HG03521 (cell line): Measurements from ENCODE around the gene NSUN2.

Experiments
- ATAC-seq: cut with Tn5 transposase; IDR thresholded peaks from one replicate; pipeline ENCODE4 v1.9.1; 2021; ENCODE audit warnings: mild to moderate bottlenecking, moderate library complexity; ENCODE audit not compliant: unreplicated experiment

Gene NSUN2

DNA sequence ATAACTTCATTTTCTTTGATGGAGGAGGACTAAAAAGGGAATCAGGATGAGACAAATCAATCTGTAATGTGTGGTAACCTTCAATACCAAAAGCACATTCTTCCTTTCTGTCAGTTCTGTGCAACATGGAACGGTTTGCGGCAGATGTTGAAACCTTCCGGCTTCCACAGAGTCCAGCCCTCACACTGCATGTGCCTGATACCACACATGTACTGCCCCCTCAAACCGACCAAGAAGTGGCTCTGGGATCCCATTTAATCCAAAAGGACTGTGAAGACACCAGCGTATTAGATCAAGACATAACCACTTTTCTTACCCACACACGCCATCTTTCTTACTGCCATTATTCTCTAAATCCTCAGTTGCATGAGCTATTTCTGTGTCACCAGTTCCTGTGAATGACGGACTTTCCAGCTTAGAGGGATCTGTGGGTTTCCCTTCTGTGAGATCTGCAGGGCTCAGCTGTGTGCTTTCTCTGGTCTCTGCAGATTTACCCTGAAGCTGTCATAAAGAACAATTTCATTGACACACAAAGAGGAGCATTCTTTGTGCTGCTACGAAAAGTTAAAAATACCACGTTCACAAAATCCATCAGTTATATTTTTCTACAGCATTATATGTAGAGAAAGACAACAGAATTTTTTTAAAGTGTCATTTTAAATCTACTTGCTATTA is 25.8 kb downstream of the NSUN2 start:
- ATAC-seq, result no peak

DNA sequence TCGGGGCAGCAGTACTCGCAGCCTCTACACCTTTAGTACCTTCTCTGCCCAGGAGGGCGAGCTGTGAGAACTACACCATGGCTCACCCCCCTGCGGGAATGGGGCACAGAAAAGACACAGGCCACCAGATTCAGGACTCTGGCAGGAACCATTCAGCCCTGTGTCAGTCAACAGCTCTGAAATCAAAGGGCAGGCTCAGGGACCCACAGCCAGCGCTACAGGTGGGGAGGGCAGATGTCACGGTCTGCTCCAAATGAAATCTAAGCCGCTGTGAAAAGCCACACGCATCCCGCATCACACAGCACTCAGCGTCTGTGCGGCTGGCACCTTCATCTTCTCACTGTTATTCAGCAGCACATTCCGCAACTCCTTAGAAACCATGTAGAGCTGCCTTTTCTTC is 27.9 kb downstream of the NSUN2 start:
- no peak for ATAC-seq

DNA sequence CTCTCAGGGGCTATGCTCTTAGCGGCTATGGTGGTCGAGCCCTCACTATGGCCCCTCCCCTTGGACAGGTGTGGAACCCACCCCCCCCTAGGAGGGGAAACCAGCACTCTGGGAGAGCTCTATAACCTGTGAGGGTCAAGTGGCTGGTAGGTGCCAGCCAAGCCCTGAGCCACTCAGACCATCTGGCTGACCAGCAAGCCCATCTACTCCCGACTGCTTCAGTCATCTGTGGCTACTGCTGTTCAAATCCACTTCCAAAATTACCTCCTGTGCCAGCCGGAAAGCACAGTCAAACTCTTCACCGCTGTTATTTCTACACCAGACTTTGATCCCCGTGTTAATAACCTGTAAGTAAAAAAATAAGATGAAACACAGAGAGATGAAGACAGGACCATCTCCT is 28.5 kb downstream of the NSUN2 start:
- no peak for ATAC-seq

DNA sequence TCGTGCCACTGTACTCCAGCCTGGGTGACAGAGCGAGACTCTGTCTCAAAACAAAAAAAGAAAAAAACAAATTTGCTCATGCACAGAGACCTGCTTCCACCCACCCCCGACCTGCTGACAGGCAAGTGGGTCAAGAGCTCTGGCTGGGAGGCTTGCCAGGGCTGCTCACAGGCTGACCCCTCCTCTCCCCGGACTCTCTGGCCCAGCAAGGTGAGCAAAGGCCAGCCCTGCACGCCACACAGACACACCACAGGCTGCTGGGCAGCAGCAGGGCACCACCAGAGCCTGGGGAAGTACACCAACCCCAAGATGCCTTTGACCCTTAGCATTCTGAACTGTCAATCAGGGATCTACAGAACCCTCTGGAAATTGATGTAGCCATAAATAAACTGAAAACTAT is 29.2 kb downstream of the NSUN2 start:
- ATAC-seq, result no peak

DNA sequence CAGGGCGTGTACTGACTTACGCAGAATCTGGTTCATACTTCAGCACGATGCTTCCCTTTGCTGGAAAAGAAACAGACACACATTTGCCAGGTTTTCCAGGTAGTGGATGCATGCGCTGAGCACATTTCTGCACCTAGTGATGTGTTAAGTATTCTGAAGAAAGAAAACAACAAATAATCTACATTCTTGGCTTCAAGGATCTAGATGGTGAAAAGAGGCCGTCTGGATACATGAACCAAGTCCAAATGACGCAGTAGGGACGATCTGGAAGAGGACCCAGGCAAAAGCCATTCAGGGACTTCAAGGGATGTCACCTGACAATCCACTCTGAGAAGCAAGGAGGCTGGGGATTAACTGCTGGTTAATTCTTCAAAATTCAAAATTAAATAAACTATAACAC is 30.4 kb downstream of the NSUN2 start:
- no peak for ATAC-seq

DNA sequence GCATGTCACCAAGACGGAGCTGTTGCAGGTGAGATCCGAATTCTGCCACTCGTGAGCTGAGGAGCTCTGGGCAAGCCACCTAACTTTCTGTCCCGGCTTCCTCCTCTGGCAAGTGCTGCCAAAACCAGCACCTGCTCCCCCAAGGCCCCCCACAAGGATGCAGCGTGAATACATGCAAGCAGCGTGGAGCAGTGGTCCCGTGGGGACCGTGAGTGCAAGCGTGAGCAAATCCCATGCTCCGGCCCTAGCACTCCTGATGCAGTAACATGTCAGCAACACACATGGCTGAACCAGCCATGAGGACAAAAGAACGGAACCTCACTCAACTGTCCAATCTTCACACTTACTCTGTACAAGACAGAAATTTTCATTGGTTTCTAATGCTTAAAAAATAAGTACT is 31.0 kb downstream of the NSUN2 start:
- no peak for ATAC-seq

DNA sequence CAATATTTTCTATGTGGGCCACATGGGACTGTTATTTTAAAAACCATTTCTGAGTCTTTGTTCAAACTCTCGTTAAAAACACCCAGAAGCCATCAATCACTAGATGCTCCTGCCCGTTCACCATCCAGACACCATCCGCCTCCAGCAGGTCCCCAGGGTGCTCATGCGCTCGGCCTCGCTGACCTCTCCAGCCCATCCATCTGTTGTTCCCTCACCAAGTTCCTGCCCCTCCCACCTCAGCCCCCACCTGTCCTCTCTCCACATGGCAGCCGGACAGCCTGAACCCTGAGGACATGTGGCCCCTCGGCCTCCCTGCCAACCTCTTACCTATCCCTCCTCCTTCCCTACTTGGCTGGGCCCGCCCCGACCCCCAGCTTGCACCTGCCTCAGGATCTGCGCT is 31.6 kb downstream of the NSUN2 start:
- no peak for ATAC-seq

DNA sequence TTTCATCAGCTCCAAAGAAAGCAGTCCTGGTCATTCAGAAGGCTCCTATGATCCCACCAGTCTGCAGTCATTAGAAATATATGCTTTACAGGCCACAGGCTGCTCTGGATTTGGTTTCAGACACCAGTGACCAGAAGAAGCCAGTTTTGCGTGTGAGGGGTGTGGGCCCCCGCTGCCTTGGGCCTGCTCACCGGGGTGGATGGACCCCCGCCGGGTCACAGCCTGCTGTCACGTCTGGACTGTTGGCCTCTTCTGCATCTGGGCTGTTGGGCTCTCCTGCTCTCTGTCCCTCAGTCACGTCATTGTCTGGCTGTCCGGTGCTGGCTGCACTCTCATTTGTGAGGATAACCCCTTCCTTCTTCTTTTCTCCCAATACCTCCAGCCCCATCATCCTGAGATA is 33.1 kb downstream of the NSUN2 start:
- ATAC-seq, result no peak

DNA sequence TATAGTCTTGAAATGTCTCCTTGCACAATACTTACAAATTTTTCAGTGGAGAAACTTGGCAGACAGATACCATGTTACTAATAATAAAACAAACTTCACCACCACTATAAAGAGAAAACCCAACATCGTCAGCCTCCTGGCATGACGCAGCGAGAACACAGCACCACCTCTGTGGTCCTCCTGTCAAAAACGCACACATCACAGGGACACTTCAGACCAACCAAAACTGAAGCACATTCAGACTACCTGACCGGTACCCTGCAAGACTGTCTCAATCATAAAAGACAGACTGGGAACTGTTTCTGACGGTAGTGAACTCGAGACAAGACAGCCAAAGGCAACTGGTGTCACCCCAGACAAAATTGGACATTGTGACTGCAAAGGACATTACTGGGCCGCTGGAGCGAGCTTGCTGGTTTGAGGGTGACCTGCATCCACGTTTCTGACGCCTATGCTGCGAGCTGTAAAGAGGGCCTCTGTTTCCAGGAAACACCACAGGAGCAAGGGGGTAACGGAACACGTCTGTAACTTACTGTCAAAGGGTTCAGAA is 34.4 kb downstream of the NSUN2 start:
- ATAC-seq, result no peak

DNA sequence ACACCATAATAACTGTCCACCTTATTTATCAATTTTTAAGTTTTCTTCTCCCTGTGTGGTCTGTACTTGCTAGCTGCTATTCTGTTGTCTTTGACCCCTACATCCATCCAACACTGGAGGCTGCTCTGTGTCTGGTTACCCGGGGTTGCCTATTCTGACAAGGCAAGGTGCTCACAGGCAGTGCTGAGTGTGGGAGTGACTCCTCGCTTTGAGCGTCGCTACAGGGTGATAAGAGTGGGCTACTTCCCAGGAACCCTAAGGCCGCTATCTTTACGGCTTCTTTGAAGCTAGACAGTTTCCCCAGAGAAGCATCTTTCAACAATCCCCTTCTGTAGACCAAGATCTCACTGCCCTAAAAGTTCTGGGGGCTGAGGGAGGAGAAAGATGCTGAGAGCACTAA is 35.3 kb downstream of the NSUN2 start:
- ATAC-seq, result no peak

DNA sequence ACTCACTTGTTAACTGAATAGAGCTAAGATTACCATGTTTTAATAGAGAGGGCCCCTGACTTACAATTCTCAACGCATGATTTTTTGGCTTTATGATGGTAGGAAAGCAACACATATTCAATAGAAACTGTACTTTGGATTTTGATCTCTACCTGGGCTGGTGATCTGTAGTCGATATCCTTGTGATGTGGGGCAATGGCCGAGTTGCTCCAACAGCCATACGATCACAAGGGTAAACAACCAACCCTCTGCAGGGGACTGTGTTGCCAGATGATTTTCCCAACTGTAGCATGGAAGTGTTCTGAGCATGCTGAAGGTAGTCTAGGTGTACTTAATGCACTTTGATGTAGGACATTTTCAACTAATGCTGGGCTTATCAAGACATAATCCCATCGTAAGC is 36.5 kb downstream of the NSUN2 start:
- ATAC-seq, result no peak

DNA sequence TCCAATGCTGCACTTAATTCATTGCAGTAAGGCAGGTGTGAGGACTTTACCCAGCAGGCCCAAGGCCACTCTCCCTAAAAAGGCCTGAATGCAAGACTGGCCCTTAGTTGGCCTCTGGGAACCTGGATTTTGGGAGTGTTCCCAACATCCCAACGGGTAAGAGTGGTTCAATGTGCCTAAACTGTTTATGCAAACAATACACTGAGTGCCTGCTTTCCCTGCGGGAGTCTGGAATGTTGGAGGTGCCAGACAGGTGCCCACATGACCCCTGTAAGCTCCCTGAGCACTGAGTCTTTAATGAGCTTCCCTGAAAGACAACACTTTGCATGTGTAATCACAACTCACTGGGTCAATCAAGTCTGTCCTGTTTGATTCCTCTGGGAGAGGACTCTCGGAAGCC is 37.4 kb downstream of the NSUN2 start:
- no peak for ATAC-seq

DNA sequence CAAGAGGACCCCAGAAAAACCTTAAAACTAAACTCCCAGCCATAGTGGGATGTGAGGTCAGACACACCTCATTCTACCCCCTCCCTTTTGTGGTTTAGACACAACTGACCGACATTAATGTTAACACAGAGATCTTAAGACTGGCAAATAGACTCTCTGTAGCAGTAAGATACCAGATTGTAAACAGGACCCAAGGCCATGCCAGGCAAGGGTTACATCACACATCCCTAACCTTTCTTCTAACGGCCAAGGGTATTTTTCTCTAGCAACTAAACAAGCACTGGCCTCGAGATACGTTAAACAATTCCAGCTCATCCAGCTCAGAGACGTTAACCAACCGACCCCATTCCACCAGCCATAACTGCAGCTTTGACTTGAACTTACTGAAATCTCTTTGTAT is 38.8 kb downstream of the NSUN2 start:
- ATAC-seq, result no peak

DNA sequence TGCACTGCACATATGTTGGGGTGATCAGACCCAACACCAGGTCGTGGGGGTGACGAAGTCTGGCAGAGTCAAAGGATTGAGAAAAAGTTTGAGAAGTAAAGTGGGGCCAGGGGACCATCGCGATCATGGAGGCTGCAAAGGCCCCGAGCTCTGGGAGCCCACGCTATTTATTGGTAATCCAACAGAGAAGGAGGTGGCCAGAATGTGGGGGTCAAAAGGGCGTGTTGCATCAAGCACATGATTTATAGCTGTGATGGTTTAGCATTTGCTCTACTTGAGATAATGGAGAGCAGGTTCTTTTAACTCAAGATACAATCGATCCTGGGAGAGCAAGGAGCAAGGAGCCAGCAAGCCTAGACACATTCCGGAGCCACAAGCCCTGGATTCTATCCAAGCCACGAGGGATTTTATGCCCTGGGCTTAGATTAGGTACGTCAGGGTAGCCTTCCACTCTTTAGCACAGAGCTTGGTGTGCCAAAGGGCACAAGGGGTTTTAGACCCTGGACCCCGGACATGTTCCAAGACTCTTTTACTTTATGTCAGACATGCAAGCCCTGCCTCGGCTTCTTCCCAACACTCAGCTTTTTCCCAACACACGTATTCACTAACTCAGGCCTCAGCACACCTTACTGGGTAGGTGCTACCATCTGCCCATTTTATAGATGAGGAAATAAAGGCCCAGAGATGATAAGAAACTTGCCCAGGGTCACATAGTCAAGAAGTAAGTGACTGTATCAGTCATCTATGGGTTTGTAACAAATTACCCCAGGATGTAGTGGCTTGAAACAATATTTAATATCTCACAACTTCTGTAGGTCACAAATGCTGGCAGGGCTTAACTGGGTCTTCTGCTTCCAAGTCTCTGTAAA is 39.5 kb downstream of the NSUN2 start:
- no peak for ATAC-seq

DNA sequence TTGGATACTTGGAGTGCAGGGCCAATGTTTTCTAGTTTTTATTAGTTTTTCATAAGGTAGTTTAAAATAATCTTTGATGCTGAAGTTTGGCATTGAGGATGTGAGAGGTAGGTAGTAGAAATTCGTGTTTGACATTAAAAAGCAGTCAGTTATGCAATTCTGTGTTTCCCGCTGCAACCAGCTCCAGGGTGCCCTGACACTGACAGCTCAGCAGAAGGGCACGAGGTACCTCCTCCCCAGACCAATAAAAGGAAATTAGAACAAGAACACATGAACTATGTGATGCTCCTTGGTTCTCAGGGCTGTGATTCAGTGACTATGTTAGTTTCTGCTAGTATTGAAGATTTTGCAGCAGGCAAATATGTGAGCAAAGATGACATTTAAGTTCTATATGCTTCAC is 40.2 kb downstream of the NSUN2 start:
- no peak for ATAC-seq

DNA sequence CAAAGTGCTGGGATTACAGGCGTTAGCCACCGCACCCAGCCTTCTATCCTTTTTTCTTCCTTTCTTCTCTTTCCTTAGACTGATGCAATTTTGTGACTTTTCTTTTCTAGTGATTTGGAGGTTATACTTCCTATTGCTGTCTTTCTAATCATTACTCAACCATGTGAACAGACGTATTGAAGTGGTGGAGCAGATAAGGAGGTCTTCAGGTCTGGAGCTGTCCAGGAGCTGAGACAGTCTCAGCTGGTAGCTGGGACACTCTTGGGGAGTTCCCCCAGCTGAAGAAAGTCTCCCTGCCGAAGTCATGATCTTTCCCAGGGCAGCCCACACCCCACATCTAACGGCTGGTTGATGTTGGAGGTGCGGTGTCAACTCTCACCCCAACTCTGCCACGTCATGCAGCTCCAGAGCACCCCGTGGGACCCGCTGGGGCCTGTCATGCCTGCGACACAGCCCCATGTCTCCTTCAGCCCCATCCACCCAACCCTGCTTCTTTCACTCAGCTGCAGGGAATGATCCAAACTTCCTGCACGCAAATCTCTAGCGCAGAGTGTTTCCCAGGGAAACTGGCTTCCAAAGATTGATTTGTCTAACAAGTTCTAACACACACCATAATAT is 41.1 kb downstream of the NSUN2 start:
- ATAC-seq, result no peak

DNA sequence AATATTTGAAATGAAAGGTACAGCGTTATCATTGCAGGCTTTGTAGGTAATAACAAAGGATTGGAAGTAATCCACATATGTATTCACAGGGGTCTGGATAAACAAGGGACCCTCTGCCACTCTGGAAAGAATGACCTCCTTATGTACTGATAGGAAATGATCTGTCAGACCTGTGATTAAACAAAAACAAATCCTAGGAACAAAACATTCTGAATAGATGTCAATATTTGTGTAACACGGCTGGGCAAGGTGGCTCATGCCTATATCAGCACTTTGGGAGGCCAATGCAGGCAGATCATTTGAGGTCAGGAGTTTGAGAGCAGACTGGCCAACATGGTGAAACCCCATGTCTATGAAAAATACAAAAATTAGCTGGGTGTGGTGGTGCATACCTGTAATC is 42.3 kb downstream of the NSUN2 start:
- ATAC-seq, result no peak

DNA sequence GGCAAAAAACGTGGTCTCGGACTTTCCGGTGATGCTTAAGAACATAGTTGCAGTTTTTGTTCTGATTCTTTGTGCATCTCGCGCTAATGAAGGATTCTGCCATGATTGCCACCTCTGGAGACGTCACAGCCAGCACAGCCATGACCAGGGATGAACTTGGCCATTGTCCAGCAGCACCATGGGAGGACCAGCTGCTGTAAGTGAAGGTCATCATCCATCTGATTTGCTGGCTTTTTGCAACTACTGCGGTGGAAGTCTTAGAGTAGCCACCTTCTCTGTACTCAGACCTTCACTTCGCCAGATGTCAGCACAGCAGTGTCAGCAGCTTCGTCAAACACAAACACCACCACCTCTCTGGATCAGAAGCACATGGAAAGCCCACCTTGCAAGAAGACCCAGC is 45.7 kb downstream of the NSUN2 start:
- no peak for ATAC-seq

DNA sequence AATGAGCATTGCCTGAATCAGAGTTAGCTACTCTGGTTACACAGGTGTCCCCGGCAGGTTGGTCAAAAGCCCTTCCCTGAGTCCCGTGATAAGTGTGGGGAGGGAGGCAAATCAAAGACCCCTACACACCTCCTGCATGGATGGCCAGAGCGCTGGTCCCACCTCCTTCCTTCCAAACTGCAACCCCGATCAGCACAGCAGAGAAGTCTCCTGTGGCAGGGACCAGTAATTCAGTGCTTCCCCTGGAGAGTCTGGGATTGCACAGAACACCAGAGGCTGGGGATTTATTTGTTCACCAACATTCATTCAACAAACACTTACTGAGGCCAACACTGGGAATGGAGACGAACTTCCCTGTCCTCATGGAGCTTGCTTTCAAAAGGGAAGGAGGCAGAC is 46.2 kb downstream of the NSUN2 start:
- ATAC-seq, result no peak

DNA sequence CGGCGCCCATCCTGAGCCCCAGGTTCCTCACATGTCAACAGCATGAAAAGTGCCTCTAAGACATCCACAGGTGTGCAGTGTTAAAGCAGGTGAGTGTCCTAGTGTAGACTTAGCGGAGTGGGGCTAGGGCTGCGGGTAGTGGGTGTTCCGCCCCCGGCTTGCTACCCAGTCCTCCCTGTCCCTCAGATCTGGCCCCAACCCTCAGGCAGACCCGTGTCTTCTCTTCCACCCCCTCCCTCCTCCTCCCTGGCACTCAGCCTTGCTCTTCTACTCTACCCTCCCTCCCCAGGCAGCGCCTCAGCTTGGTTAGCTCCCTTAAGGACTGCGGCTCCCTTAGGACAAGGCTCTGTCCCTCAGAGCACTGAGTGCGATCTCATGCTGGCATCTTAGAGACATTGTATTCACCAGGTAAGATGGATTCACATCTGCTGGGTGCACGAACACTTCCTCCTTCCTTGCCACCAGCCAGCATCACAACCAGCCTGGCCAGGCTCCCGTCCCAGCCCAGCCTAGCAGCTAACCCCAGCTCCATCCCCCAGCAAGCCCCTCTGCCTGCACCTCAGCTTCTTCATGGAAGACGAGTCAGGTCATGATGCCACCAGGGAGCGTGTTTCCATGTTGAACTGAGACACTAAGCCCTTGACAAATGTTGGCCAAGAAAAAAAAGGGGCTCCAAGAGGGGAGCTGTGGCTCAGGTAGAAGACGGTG is 46.8 kb downstream of the NSUN2 start:
- no peak for ATAC-seq

DNA sequence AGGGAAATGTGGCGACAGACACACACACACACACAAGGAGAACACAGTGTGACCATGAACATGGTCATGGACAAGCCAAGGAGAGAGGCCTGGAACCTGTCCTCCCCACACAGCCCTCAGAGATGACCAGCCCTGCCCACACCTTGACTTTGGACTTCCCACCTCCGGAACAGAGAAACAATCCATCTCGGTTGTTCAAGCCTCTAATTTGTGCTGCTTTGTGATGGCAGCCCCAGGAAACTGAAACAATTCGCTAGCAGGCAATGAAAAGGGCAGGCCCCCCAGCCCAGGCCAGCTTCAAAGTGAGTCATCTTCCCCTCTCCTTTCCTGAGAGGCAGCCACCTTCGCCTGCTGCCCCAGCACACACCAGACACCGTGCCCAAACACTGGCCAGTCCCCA is 47.7 kb downstream of the NSUN2 start:
- ATAC-seq, result no peak
